Stimulated activated CD4-positive, alpha-beta T cell treated with anti-CD3 and anti-CD28 coated beads, Interleukin-1b, Interleukin-23, amount 100 ng/mL, for 24 hours (primary cell): Measurements from ENCODE around the gene RRAGC.

Source experiments
- DNase-seq, 4 experiments: peaks; one replicate each; pipeline ENCODE4 v3.0.0-alpha.2; 2020; ENCODE audit warnings: low read depth in 4 of 4, low spot score in 1 of 4

The RRAGC gene, protein sequence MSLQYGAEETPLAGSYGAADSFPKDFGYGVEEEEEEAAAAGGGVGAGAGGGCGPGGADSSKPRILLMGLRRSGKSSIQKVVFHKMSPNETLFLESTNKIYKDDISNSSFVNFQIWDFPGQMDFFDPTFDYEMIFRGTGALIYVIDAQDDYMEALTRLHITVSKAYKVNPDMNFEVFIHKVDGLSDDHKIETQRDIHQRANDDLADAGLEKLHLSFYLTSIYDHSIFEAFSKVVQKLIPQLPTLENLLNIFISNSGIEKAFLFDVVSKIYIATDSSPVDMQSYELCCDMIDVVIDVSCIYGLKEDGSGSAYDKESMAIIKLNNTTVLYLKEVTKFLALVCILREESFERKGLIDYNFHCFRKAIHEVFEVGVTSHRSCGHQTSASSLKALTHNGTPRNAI

DNA sequence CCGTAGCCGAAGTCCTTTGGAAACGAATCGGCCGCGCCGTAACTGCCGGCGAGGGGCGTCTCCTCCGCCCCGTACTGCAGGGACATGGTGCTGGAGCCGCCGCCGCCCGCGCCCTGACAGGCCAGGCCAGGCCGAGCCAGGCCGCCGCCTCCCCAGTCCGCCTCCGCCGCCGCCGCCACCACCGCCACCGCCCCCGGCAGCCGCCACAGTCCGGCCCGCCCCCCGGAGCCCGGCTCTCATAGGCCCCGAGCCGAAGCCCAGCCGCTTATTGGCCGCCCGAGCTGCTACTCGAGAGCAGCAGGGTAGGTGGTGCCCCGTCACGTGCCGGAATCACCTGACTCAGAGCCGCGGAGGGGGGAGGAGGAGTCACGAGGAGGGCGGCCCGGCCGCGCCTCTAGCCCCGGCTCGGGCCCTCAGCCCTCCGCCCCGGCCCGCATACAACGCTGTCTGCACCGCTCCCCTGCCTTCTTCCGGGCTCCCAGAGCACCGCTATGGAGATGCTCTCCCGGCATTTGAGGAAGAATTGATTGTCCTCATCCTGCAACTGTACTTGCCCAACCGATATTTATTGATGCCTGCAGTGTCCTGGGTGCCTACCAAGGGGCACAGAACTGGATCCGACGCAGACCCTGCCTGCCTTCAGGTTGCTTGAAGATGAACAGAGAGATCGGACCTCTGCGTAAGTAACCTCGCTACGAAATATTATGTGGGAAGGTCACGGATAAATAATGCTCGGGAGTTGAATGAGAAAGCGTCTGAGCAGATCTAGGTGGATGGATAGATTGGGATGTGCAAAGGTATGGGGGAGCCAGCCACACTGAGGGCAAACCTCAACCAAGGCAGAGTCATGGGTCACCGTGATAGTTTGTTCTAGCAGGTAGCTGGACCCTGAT, at the start of gene RRAGC:
RRAGC (minus strand) TSS at position 212 of the 893 bp plus-strand sequence; CDS start at position 86, 126 bp downstream.
- DNase-seq, result peak; percentile 90 to 99 (median 94)

DNA sequence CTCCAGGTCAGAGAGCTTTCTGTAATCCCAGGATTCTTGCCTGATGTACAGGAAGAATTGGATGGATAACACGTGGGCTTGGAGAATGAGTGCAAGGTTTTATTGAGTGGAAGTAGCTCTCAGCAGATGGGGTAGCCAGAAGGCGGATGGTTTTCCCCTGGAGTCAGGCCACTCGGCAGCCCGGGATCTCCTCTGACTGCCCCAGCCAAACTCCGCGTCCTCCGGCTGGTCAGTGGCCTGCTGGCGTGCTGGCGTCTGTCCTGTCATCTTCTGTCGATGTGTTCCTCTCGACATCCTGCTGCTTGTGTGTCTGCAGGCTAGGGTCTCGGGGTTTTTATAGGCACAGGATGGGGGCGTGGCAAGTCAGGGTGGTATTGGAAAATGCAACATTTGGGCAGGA, 49.2 kb upstream of the RRAGC start:
- DNase-seq, result no peak

DNA sequence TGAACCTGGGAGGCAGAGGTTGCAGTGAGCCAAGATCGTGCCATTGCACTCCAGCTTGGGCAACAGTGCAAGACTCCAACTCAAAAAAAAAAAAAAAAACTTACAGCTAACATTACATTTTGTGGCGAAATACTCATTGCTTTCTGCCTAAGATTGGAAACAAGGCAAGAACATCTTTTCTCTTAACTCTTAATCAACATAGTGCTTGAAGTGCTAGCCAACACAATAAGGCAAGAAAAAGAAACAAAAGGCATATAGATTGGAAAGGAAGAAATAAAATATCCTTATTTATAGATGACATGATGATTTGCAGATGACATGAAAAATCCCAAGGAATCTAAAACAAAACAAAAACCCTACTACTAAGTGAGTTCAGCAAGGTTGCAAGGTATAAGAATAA, 46.4 kb upstream of the RRAGC start:
- DNase-seq, result no peak

DNA sequence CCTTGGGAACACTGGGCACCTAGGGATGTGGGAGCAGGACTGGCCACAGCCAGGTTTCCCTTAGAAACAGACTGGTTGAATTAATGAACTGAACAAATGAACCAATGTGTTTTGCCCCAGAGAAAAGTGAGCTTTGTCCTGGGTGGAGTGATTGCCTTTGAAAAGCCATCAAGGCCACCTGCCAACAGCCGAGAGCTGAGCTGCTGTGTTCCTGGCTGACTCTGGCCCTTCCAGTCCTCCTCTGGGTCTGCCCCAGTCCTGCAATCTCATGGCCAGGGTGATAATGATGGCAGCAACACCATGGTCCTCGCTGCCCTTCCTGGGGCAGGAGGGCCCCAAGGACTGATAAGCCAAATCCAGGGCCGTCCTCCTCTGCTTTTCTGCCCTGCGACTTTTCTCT, 40.0 kb upstream of the RRAGC start:
- no peak for DNase-seq

DNA sequence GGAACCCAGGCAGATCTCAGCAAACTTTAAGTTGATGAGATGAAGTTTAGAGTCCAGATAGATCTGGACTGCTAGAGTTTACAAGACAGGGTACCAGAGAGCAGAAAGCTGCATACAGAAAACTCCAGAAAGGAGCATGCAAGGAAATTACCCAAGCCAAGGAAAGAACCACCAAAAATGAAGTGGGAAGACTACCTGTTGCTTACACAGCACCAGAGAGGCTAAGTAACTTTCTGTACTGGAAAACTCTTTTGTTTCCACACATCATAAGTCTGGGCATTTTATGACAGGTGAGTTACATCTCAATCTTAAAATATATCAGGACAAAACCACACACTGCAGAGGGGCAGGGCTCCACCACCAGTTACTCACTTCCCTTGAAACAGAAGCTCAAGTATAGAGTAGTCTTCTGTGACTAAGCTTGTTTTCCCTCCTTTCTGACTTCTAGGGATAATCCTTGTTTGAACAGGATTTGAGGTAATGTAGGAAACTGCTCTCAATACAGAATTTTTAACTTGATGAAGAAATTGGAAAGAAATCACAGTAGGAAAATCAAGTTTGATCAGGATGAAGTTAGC, 39.2 kb upstream of the RRAGC start:
- DNase-seq, result no peak

DNA sequence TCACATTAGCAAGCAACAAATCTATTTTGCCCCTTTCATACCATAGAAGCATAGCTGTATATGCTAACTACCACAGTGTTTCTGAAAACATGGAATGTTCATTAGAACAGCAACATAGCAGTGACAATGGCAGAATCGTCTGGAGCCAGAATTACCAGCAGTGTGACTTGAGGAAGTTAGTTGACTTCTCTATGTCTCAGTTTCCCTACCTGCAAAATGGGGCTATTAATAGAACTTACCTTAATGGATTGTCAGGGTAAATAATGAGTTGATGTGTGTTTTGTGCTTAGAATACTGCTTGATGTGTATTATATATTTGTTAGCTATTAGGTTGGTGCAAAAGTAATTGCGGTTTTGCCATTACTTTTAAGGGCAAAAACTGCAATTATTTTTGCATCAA, 36.6 kb upstream of the RRAGC start:
- DNase-seq, result no peak

DNA sequence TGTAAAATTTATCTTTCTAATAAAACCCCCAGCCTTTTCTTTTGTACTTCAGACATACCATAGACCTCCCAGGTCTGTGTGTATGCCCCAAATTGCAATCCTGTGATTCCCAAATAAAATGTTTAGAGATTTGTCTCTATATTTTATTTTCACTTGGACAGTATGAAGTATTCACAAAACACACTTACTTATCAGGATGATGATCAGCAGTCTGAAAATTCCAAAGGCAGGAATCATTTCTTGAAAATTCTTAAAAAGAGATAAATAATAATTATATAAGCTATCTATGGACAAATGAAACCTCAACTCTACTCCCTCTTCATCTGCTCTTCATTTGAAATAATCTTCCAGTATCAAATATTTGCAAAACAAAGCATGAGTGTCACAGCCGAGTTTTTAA, 33.4 kb upstream of the RRAGC start:
- no peak for DNase-seq

DNA sequence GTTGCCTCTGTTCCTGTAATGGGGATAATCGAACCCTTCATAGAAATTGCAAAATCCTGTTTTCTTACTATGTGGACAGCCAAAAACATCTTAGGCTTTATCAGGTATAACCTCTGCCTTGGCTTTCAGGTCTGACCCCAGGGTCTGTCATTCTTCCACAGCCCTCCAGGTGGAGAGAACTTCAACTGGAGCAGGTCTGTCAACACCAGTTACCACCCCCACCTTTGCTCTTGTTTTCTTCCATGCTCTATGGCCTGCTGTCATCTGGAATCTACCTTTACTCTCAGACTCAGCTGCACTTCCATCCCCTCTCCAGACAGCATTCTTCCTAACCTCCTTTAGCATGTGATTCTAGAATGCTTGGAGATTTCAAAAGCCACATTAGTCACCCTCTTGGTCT, 32.2 kb upstream of the RRAGC start:
- no peak for DNase-seq

DNA sequence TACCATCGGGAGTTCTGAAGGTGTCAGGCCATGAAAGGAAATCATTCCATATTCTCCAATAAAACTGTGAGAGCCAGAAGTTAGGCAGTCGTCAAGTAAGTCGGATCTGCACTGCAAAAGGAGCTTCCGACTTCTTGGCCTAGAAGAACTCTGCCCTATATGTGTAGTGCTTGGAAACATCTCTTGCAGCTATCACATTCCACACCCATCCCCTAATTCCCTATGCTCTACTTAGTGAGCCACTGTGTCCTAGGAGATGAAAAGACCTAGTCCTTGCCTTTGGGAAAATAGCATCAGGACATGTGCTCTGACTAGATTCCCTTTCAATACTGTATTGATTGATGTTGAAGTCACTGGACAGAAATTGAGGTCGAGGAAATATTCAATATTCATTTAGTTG, 30.0 kb upstream of the RRAGC start:
- DNase-seq, result no peak

DNA sequence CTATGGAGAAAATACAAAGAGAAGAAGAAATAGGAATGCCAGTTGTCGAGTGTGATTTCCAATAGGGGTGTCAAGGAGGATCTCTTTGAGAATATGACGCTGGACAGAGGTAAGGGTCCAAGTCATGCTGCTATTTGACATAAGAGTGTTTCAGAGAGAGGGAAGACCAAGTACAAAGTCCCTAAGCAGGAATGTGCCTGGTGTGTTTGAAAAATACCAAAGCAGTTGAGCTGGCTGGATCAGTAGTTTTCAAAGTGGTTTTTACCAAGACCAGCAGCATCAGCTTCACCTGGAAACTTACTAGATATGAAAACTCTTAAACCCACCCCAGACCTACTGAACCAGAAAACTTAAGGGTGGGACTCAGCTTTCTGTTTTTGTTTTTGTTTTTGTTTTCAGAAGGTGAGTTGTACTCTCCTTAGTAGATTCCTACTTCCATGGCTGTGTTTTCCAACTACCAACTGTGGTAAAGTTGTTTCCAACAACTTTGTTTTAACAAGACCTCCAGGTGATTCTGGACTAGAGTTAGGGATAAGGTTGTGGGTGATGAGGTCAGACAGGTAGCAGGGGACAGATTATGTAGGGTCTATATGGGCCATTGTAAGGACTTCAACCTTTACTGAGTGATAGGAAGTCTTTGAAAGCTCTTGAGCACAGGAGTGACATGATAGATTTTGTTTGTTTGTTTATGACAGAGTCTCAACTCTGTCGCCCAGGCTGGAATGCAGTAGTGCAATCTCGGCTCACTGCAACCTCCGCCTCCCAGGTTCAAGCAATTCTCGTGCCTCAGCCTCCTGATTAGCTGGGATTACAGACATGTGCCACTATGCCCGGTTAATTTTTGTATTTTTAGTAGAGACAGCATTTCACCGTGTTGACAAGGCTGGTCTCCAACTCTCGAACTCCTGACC, 29.1 kb upstream of the RRAGC start:
- no peak for DNase-seq

DNA sequence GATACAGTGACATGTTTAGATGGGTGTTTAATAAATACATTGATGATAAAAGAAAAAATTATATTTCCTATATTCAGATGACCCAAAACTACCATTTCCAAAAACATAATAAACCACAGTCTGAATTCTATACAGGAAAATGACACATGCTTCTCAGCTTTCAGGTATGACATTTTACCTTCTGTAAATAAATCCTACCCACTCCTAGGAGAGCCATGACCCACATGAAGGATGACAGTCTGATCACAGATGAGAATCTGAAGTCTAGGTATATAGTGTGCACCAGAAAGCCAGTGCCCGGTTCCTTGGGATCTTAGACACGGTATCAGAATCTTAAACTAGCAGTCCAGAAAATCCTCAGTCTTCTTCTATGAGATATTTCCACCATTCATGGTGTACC, 25.5 kb upstream of the RRAGC start:
- no peak for DNase-seq

DNA sequence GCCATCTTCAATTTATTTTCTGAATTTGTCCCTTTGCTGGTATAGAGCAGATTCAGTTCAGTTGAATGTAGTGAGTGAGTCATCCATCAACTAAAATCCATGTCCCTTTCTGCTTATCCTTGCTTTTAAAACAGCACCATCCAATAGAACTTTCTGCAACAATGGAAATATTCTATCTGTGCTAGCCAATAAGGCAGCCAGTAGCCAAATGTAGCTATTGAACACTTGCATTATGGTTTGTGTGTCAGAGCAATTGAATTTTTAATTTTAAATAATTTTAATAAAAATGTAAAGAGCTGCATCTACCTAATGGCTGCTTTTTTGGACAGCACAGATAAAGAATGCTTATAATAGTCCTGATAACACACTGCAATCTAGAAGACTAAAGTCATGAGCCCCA, 21.9 kb upstream of the RRAGC start, which contains the start of gene GJA9:
GJA9 (minus strand) TSS at position 101 of the 400 bp plus-strand sequence. CDS start 5,489 bp downstream, outside the sequence.
- no peak for DNase-seq

DNA sequence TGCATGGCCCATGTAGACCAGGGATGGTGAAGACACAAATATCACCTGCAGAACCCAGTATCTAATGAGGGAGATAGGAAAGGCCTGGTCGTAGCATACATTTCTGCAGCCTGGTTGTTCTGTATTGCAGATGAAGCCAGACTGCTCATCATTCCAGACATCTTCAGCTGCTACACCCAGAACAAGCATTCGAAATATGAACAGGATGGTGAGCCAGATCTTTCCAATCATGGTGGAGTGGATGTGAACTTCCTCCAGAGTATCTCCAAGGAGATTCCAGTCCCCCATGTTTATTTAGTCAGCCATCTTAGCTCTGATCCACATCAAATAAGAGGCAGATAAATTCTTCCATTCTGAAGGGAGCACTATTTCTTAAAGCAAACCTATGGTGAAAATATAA, 16.2 kb upstream of the RRAGC start:
- DNase-seq, result no peak

DNA sequence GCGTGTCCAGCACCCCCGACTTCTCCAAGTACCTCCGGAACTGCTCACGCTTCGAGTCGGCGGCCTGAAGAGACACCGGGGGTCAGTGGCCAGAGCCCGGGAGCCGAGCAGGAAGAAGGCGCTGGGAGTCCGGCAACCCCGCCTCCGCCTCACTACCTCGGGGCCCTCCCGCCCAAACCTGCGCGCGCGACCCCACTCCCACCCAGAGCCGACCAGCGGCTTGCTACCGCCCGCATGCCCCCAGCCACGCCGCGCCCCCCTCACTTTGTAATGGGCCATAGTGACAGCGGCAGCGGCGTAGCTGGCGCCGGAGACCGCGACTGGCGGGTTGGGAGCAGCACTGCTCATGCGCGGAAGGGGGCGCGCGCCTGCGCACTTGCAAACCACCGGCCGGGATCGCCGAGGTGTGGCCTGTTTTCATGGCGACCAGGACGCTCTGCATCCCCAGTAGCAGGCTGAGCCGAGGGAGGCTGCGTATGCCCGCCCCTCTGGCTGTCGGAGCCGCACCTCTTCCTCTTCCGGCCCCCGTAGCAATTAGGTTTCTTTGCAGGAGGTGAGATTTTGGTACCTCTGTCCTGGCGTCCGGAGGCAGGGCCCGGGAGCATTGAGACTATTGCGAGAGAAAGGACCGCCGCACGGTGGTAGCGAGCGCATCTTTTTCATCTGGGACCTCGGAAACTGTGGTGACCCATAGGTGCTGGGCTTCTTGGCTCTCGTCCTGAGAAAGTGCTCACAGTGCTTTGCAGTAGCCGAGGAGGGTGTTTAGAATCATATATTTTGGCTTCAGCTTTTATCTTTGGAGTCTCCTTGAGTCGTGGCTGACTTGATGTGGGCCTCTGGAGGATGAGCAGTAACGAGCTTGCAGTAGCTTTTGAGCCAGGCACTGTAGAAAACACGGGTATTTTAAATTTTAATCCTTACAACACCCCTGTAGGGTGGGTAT, 13.7 kb upstream of the RRAGC start, which contains the start of gene MYCBP:
MYCBP (minus strand) TSS at position 322 of the 943 bp plus-strand sequence; CDS start at position 279, 43 bp downstream.
- peak; percentile 87 to 94 (median 92) for DNase-seq

DNA sequence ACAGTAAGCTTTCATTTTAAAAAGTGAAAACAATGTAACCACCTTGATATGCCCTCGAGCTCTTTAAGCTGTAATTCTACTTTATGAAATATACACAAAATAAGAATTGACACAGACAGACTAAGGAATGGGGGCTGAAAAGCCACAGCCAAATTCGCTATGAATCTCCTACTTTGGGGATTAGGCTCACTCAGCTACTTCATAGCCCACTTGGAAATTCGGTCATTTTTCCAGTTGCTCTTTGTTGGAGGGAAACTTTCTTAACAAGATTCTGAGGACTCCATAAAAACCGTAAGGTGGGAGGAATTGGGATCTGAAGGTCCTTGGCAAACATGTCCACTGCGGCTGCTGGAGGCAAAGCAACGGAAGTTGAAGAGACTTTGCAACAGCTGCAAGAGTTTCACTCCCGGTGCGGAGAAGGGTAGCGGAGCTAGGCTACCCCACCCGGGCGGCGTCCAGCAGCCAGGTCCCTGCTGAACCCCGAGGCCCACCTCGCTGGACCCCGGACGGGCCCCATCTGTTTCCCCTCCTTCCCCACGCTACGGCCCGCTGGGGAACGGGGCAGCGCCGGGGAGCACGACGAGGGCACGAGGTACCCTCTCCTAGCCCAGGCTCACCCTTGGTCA, 12.9 kb upstream of the RRAGC start:
- DNase-seq, result no peak

DNA sequence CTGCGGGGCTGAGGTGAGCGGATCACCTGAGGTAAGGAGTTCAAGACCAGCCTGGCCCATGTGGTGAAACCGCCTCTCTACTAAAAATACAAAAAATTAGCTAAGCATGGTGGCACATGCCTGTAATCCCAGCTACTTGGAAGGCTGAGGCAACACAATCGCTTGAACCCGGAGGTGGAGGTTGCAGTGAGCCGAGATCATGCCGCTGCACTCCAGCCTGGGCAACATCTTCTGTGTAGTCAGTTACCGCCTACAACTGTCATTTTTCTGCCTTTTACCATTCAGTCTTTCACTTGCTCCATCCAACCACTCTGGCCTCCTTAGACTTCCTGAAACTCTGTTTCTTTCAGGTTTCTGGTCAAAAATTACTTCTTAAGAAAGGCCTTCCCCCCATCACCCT, 11.4 kb upstream of the RRAGC start:
- no peak for DNase-seq

DNA sequence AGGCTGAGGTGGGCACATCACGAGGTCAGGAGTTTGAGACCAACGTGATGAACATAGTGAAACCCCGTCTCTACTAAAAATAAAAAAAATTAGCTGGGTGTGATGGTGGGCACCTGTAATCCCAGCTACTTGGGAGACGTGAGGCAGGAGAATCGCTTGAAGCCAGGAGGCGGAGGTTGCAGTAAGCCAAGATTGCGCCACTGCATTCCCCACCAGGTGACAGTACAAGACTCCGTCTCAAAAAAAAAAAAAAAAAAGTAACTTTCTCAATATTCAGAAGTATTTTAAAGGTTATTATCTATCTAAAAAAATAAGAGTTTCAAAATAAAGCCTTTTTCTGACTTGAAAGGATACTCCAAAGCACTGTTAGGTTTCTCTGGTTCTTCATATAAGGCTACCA, 7.6 kb upstream of the RRAGC start:
- DNase-seq, result no peak

DNA sequence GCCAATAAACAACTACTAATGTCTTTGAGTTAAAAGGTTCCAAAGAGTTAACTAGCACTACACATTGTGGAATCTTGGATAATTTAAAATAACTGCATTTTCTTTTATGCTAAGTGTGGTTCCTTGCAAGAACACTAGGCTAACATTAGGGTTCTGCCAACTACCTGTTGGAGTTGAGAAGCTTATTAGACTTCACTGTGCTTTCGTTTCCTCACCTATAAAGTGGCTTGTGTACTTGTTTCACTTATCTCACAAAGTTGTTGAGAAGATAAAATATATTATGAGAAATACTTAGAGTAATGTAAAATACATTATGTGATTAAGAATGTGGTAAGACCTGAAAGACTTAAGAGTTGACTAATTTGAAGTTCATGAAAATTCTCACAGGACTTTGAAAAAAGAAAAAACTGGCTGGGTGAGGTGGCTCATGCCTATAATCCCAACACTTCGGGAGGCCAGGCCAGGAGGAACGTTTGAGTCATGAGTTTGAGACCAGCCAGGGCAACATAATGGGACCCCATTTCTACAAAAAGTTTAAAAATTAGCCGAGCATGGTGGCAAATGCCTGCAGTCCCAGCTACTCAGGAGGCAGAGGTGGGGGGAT, 5.6 kb upstream of the RRAGC start:
- no peak for DNase-seq

DNA sequence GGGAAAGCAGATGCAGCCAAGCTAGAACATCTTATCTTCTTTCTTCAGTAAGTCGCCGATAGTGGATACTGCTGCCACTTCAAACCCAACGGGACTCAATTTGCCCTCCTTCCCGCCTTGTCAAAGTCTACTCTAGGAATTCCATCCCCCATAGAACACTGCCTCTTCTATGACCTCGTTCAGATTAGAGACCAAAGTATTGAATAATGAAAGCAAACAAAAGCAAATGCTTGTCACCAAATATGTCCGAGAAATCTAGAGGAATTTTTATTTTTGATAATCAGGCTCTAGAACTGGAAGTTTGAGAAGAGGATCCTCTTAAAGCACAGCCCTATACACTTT, 853 bp upstream of the RRAGC start:
- DNase-seq, result no peak
